ENCODE measurements around the gene PHC2. TPM values are rescaled to one million over a fixed set of nuclear protein-coding genes. Genes with fewer than 3 reads are reported as not detected.

The PHC2 gene
- total RNA-seq, 1 experiment from 2014 or later: 176 TPM

GRCh38 chr1:33276573-33277298 is 154.2 kb downstream of the PHC2 start:
- BruUV-seq (replicated peaks): no TSS peak
- DNase-seq (ENCODE audit: low read depth, low spot score): no peak
- no peak overlapping the region for H3K9ac ChIP-seq (ENCODE audit: low read length)
- no peak overlapping the region for H3K4me3 ChIP-seq (replicated peaks in 1 of 2; ENCODE audit: low read depth in 1 of 2, low read length in 2 of 2)
- ATAC-seq: no peak
- H4K20me1 ChIP-seq (ENCODE audit: insufficient read depth): no peaks in the 10 kb centered on the region
- H3K36me3 ChIP-seq (ENCODE audit: control insufficient read depth in 1 of 2, insufficient read depth in 2 of 2, low read length in 2 of 2): no peaks in the 10 kb centered on the region
- no peaks in the 10 kb centered on the region for H3K27me3 ChIP-seq (ENCODE audit: insufficient read depth, low read length)
- no peaks in the 10 kb centered on the region for H3K9me2 ChIP-seq (ENCODE audit: insufficient read depth)
- intact Hi-C loops (cut with micrococcal nuclease): no loop called here
- no peaks in the 10 kb centered on the region for H3K4me1 ChIP-seq (ENCODE audit: control insufficient read depth in 1 of 2, insufficient read depth in 2 of 2, low read length in 2 of 2)
- no peaks in the 10 kb centered on the region for H3K9me3 ChIP-seq (ENCODE audit: control insufficient read depth in 1 of 2, insufficient read depth in 1 of 2, low read depth in 1 of 2, low read length in 2 of 2)
- no peak overlapping the region for H3K27ac ChIP-seq (ENCODE audit: low read depth, low read length)
- CTCF ChIA-PET: no interaction called here
- no peak overlapping the region for H2AFZ ChIP-seq (ENCODE audit: low read depth, low read length, poor library complexity, severe bottlenecking)
- no peaks in the 10 kb centered on the region for H3K79me2 ChIP-seq (ENCODE audit: insufficient read depth, low read length)
- POLR2A ChIA-PET: no interaction called here
- TF ChIP-seq JUND (IDR thresholded peaks at IDR 0.05) (no peak), EGR1 (IDR thresholded peaks at IDR 0.05; ENCODE audit: low read depth) (no peak)
- H3K4me2 ChIP-seq (ENCODE audit: low read length): no peak overlapping the region
- RAD21 ChIA-PET (ENCODE audit: low non-redundant PET in 1 of 2, low total read pairs in 2 of 2, uncharacterized antibody in 2 of 2, unreplicated experiment in 2 of 2): no interaction called here

- no peak for ATAC-seq
- Histone ChIP-seq H3K9me3 (ENCODE audit: control insufficient read depth in 1 of 2, insufficient read depth in 1 of 2, low read depth in 1 of 2, low read length in 2 of 2) (no peaks in the 10 kb centered on the region), H3K36me3 (ENCODE audit: control insufficient read depth in 1 of 2, insufficient read depth in 2 of 2, low read length in 2 of 2) (no peaks in the 10 kb centered on the region), H3K9ac (ENCODE audit: low read length) (no peak overlapping the region), H3K9me2 (ENCODE audit: insufficient read depth) (no peaks in the 10 kb centered on the region), H3K27ac (ENCODE audit: low read depth, low read length) (no peak overlapping the region), H4K20me1 (ENCODE audit: insufficient read depth) (no peaks in the 10 kb centered on the region), H2AFZ (ENCODE audit: low read depth, low read length, poor library complexity, severe bottlenecking) (no peak overlapping the region), H3K4me1 (ENCODE audit: control insufficient read depth in 1 of 2, insufficient read depth in 2 of 2, low read length in 2 of 2) (no peaks in the 10 kb centered on the region), H3K4me3 (replicated peaks in 1 of 2; ENCODE audit: low read depth in 1 of 2, low read length in 2 of 2) (no peak overlapping the region), H3K4me2 (ENCODE audit: low read length) (no peak overlapping the region), H3K27me3 (ENCODE audit: insufficient read depth, low read length) (no peaks in the 10 kb centered on the region), H3K79me2 (ENCODE audit: insufficient read depth, low read length) (no peaks in the 10 kb centered on the region)
- ChIA-PET POLR2A (no interaction called here), RAD21 (ENCODE audit: low non-redundant PET in 1 of 2, low total read pairs in 2 of 2, uncharacterized antibody in 2 of 2, unreplicated experiment in 2 of 2) (no interaction called here), CTCF (no interaction called here)
- intact Hi-C loops (cut with micrococcal nuclease): no loop called here
- BruUV-seq (replicated peaks): no TSS peak
- no peak for DNase-seq (ENCODE audit: low read depth, low spot score)
- TF ChIP-seq EGR1 (IDR thresholded peaks at IDR 0.05; ENCODE audit: low read depth) (no peak), POLR2AphosphoS5 (IDR thresholded peaks at IDR 0.05; ENCODE audit: low read depth, low read length) (no peak), CBX3 (IDR thresholded peaks at IDR 0.05; ENCODE audit: low read depth) (no peak), ZNF274 (IDR thresholded peaks at IDR 0.05; ENCODE audit: low read depth, low read length) (no peak), REST (IDR thresholded peaks at IDR 0.05; ENCODE audit: low read depth) (no peak), FOSL1 (IDR thresholded peaks at IDR 0.05; ENCODE audit: low read depth) (no peak), ATF3 (IDR thresholded peaks at IDR 0.05) (no peak), RAD21 (IDR thresholded peaks at IDR 0.05; ENCODE audit: low read depth) (no peak), CEBPB (IDR thresholded peaks at IDR 0.05; ENCODE audit: low read depth) (no peak), ELF1 (IDR thresholded peaks at IDR 0.05; ENCODE audit: borderline replicate concordance, low read depth) (no peak), MAX (IDR thresholded peaks at IDR 0.05) (no peak), ZBTB33 (IDR thresholded peaks at IDR 0.05; ENCODE audit: extremely low read depth, insufficient replicate concordance, low read length) (no peak)
Measured at GRCh38 chr1:33275706-33276572, 155.0 kb downstream of the PHC2 start.

All from HCT116 (cell line).